Umbilical cord (tissue), 2 donors: ENCODE measurements around the gene MED17. TPM values are rescaled to one million over a fixed set of nuclear protein-coding genes. Genes with fewer than 3 reads are reported as not detected.

ENCODE experiments used
- DNase-seq: peaks from one replicate; pipeline ENCODE4 v3.0.0-alpha.2; 2015; ENCODE audit warnings: low spot score
- total RNA-seq: library from RNA; depleted of rRNA; stranded (reverse); fragments of >200 nt; gene quantifications from one replicate; pipeline ENCODE4 v1.2.3, GENCODE V29; 2014; ENCODE audit warnings: low replicate concordance; ENCODE audit not compliant: insufficient read depth

Gene MED17
- total RNA-seq, 1 donor from 2014 or later, result 37.3 TPM

DNA sequence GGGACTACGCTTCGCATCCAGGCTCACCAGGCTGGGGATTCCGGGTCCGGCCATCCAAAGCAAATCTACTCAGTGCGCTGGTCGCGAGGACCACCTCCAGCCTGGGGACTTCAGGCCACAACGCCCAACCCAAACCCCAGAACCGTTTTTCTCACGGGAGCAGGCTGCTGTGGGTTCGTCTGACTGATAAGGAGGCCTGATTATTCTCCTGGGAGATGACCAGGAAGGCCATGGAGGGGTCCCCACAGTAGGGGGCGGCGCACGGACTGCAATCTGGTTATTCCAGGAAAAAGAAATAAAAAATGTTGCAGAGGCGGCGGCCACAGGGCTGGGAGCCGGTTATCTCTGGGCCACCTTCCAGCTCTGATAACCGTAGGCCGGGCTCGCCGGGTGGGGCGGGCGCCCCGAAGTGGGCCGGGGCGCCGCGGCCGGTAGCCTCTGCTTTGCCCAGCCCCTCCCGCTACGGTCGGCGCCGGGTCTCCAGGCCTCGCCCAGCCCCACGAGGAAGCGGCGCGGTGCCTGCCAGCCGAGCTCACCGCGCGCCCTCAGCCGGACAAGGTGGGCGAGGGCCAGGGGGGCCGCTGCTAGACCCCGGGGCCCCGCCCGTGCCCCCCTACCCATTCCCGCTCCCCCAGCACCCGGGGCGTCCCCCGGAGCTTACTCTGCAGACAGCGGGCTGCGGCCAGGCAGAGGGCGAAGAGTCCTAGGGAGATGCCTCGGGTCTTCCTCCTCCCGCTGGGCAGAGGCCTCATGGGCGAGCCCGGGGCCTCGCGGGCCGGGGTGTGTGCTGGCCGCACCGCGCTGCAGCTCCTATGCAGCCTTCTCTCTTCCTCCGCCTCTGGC is 65.9 kb downstream of the MED17 start:
- peak; percentile 43 for DNase-seq

DNA sequence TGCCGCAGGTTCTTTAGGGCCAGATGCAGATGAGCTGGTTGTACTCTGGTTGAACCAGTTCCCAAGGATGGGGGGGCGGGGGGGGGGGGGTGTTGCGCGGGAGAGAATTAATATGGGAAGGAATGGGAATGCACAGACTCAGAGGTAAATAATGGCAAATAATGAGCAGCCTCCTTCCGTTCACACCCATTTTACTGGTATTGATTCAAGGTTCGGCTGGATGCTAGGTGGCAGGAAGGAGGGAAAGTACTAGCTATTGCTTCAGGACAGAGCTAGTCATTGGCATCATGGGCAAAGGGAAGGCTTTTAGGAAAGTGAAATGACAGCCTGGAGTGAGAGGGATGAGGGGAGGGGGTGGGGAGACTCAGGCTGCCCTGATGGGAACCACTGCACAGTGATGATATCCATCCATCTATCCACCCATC is 66.5 kb downstream of the MED17 start, which contains the start of gene VSTM5:
Gene VSTM5 (minus strand): TSS at position 25 of the 425 bp plus-strand sequence. CDS start 116 bp downstream, outside the sequence.
- no peak for DNase-seq

DNA sequence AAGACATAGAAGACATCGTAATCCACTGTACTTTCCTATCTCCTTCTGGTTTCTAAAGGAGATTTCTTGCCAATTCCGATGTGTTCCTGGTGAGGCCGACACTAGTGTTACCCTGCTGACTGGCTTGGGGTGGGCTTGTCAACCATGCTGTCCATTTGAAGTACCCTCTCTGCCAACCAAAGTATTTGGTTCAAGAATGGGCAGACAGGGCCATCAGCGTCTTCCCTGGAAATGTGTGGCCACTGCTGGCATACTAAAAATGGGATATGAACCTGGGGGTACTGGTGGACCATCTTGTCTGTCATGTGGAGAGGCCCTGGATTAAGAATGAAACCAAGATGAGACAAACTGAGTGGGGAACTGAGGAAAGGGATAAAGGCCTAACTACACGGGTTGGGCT is 68.2 kb downstream of the MED17 start:
- DNase-seq, result no peak

- DNase-seq, result peak; percentile 3
These were observed 73.5 kb downstream of the MED17 start for GRCh38 chr11:93857413-93858120.

GRCh38 chr11:93858121-93858775 is 74.2 kb downstream of the MED17 start:
- DNase-seq, result no peak

DNA sequence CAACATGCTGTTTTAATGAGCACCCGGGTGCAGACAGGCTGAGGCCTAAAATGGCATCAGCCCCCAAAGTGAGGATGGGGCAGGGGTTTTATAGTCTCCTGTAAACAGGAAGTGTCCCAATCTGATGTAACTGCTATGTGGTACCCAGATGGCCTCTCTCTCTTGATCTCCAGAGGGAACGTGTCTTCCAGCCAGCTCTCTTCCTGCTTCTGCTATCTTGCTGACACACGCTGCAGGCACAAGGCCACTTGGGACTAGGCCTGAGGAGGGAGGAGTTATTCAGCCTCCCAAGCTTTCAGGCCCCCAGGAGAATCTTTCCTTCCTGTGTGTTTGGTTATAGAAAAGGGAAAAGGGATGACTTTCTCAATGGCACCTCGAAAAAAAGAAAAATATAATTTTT is 77.7 kb downstream of the MED17 start:
- DNase-seq, result peak; percentile 13

Other genes starting within 250 kb of the MED17 start
- gene SMCO4, start 240.9 kb upstream of the MED17 start, total RNA-seq, result 6.3 TPM
- 19.5 TPM for gene CEP295, start 122.6 kb upstream of the MED17 start, total RNA-seq
- 200 TPM for gene TAF1D, start 42.8 kb upstream of the MED17 start, total RNA-seq
- 28.4 TPM for gene C11orf54, start 42.6 kb upstream of the MED17 start, total RNA-seq
- 5.3 TPM for gene VSTM5, start 66.3 kb downstream of the MED17 start, total RNA-seq
- gene HEPHL1, start 237.1 kb downstream of the MED17 start, total RNA-seq, result 0.96 TPM